ENCODE results near the gene NQO1. TPM values are rescaled to one million over a fixed set of nuclear protein-coding genes. Genes with fewer than 3 reads are reported as not detected.
"Not testable (repeated sequence)": the region's sequence is repeated elsewhere in the genome, so short reads cannot be mapped to it uniquely, and the experiment has no call there.

NQO1 gene
- total RNA-seq, 6 experiments from 2014 or later = 248 to 801 (median 737) TPM

- Mint-ChIP-seq H3K27ac (no peak overlapping the region), H3K9me3 (peaks cover 6% of the 10 kb centered on the region), H3K4me3 (no peak overlapping the region), H3K27me3 (ENCODE audit: insufficient read depth) (peaks cover 25% of the 10 kb centered on the region), H3K36me3 (ENCODE audit: low read depth) (peaks cover 6% of the 10 kb centered on the region), H3K4me1 (ENCODE audit: low read depth) (peaks cover 10% of the 10 kb centered on the region)
- no peak for DNase-seq
- no peak for TF ChIP-seq CTCF (IDR thresholded peaks at IDR 0.05)
Measured at GRCh38 chr16:69732101-69732500, 5.7 kb upstream of the NQO1 start.

GRCh38 chr16:69731280-69731679 lies 4.9 kb upstream of the NQO1 start:
- H3K27ac Mint-ChIP-seq, H3K4me3 Mint-ChIP-seq, DNase-seq: not testable (repeated sequence)
- H3K9me3 Mint-ChIP-seq = peaks cover 14% of the 10 kb centered on the region
- peaks cover 10% of the 10 kb centered on the region for H3K36me3 Mint-ChIP-seq (ENCODE audit: low read depth)
- peaks cover 31% of the 10 kb centered on the region for H3K27me3 Mint-ChIP-seq (ENCODE audit: insufficient read depth)
- H3K4me1 Mint-ChIP-seq (ENCODE audit: low read depth) = peaks cover 18% of the 10 kb centered on the region

DNA sequence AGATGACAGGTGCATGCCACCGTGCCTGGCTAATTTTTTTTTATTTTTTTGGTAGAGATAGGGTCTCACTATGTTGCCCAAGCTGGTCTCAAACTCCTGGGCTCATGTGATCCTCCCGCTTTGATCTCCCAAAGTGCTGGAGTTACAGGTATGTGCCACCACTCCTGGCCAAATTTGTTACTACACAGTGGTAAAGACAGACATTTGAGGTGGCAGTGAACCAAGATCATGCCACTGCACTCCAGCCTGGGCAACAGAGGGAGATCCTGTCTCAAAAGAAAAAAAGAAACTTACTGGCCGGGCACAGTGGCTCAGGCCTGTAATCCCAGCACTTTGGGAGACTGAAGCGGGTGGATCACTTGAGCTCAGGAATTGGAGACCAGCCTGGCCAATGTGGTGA lies 2.7 kb upstream of the NQO1 start:
- H3K9me3 Mint-ChIP-seq = peaks cover 31% of the 10 kb centered on the region
- peaks cover 37% of the 10 kb centered on the region for H3K4me1 Mint-ChIP-seq (ENCODE audit: low read depth)
- DNase-seq, H3K4me3 Mint-ChIP-seq: not testable (repeated sequence)
- H3K27me3 Mint-ChIP-seq (ENCODE audit: insufficient read depth) = peaks cover 44% of the 10 kb centered on the region
- peaks cover 29% of the 10 kb centered on the region for H3K36me3 Mint-ChIP-seq (ENCODE audit: low read depth)
- peak overlapping the region; percentile 53; the same call in 1 of the 2 replicates for H3K27ac Mint-ChIP-seq

- DNase-seq = no peak
- TF ChIP-seq CTCF (IDR thresholded peaks at IDR 0.05) = no peak
- peaks cover 35% of the 10 kb centered on the region for H3K9me3 Mint-ChIP-seq
- peak overlapping the region; percentile 52; the same call in 1 of the 2 replicates for H3K4me3 Mint-ChIP-seq
- H3K36me3 Mint-ChIP-seq (ENCODE audit: low read depth) = peaks cover 40% of the 10 kb centered on the region
- H3K4me1 Mint-ChIP-seq (ENCODE audit: low read depth) = peaks cover 48% of the 10 kb centered on the region
- H3K27ac Mint-ChIP-seq = peak overlapping the region; percentile 100
- peaks cover 49% of the 10 kb centered on the region for H3K27me3 Mint-ChIP-seq (ENCODE audit: insufficient read depth)
Measured at GRCh38 chr16:69727916-69728270, 1.5 kb upstream of the NQO1 start.

- no peak for TF ChIP-seq CTCF (IDR thresholded peaks at IDR 0.05)
- H3K36me3 Mint-ChIP-seq (ENCODE audit: low read depth) = peaks cover 57% of the 10 kb centered on the region
- H3K4me1 Mint-ChIP-seq (ENCODE audit: low read depth) = peaks cover 57% of the 10 kb centered on the region
- peak overlapping the region; percentile 100 for H3K27ac Mint-ChIP-seq
- H3K9me3 Mint-ChIP-seq = peaks cover 40% of the 10 kb centered on the region
- DNase-seq = no peak
- peaks cover 60% of the 10 kb centered on the region for H3K27me3 Mint-ChIP-seq (ENCODE audit: insufficient read depth)
- H3K4me3 Mint-ChIP-seq = peak overlapping the region; percentile 89
Measured at GRCh38 chr16:69725480-69726312, 664 bp downstream of the NQO1 start.

DNA sequence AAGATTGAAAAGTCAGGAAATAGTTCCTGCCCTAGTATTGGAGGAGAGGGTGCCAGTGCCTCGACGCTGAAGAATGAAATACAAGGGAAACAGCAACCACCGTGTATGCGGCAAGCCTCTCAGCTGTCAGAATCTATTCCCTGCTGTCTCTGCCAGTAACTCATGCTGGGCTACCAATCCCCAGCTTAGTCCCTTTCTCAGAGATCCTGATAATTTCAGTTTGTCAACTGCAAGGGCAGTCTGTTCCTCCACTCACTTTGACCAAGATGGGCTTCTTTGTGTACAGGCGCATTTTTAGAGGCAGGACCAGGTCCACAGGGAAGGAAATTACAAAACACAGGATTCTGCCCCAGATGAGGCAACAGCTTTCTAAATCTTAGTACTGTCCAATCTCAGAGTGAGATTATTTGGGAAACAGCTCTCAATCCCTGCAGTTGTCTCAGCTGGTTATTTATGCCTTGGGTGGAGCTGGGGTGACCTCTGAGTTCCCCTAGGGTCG lies 1.3 kb downstream of the NQO1 start:
- H3K4me3 Mint-ChIP-seq = peak overlapping the region; percentile 89
- no peak for DNase-seq
- no peak for TF ChIP-seq CTCF (IDR thresholded peaks at IDR 0.05)
- H3K4me1 Mint-ChIP-seq (ENCODE audit: low read depth) = peaks cover 57% of the 10 kb centered on the region
- H3K36me3 Mint-ChIP-seq (ENCODE audit: low read depth) = peaks cover 61% of the 10 kb centered on the region
- H3K27ac Mint-ChIP-seq = peak overlapping the region; percentile 100
- H3K27me3 Mint-ChIP-seq (ENCODE audit: insufficient read depth) = peaks cover 60% of the 10 kb centered on the region
- peaks cover 40% of the 10 kb centered on the region for H3K9me3 Mint-ChIP-seq

Data from HFFc6 (cell line).